ENCODE measurements around the gene C3orf49.
A peak's percentile ranks its signal among the peaks of the same experiment; 100 is the strongest.

Gene C3orf49

GRCh38 chr3:63853106-63853505 is 34.0 kb downstream of the C3orf49 start:
- no peak for DNase-seq

- no peak for DNase-seq
Measured at GRCh38 chr3:63855333-63855940, 36.3 kb downstream of the C3orf49 start.

GRCh38 chr3:63857311-63857710 is 38.2 kb downstream of the C3orf49 start:
- no peak for DNase-seq

GRCh38 chr3:63860776-63861175 is 41.7 kb downstream of the C3orf49 start:
- no peak for DNase-seq

- no peak for DNase-seq
Measured at GRCh38 chr3:63861306-63861705, 42.2 kb downstream of the C3orf49 start.

- no peak for DNase-seq
Measured at GRCh38 chr3:63862804-63863149, 43.7 kb downstream of the C3orf49 start.

GRCh38 chr3:63863150-63864007 is 44.3 kb downstream of the C3orf49 start, which contains the start of the genes ATXN7 and THOC7:
TSS of gene ATXN7 (plus strand) at chr3:63863867. CDS start at chr3:63912599, 48,732 bp downstream.
TSS of gene THOC7 (minus strand) at chr3:63863805. CDS start at chr3:63863790, 15 bp downstream.
- DNase-seq, result peak; percentile 70 to 72

- DNase-seq, result peak; percentile 50 to 59
Measured at GRCh38 chr3:63864008-63864964, 45.2 kb downstream of the C3orf49 start.

GRCh38 chr3:63864965-63865327 is 45.8 kb downstream of the C3orf49 start:
- DNase-seq, result no peak

GRCh38 chr3:63867225-63867624 is 48.1 kb downstream of the C3orf49 start:
- DNase-seq, result no peak

GRCh38 chr3:63869940-63870614 is 51.0 kb downstream of the C3orf49 start:
- no peak for DNase-seq

GRCh38 chr3:63870615-63871005 is 51.5 kb downstream of the C3orf49 start:
- DNase-seq, result no peak

- DNase-seq, result no peak
Measured at GRCh38 chr3:63872135-63872924, 53.2 kb downstream of the C3orf49 start.

- DNase-seq, result no peak
Measured at GRCh38 chr3:63874769-63875168, 55.7 kb downstream of the C3orf49 start.

GRCh38 chr3:63875510-63875909 is 56.4 kb downstream of the C3orf49 start:
- no peak for DNase-seq

- DNase-seq, result no peak
Measured at GRCh38 chr3:63876260-63876659, 57.2 kb downstream of the C3orf49 start.

- DNase-seq, result no peak
Measured at GRCh38 chr3:63877737-63878393, 58.8 kb downstream of the C3orf49 start.

- DNase-seq, result no peak
Measured at GRCh38 chr3:63878394-63879060, 59.4 kb downstream of the C3orf49 start.

- DNase-seq, result no peak
Measured at GRCh38 chr3:63880653-63881052, 61.6 kb downstream of the C3orf49 start.

GRCh38 chr3:63886858-63887257 is 67.8 kb downstream of the C3orf49 start:
- no peak for DNase-seq

GRCh38 chr3:63891518-63891917 is 72.4 kb downstream of the C3orf49 start:
- DNase-seq, result no peak

Measured in stimulated activated CD4-positive, alpha-beta T cell treated with anti-CD3 and anti-CD28 coated beads, Interleukin-2, amount 100 ng/mL, for 24 hours (primary cell).